CD14-positive monocyte (primary cell): ENCODE data around the gene KCNN2. TPM values are rescaled to one million over a fixed set of nuclear protein-coding genes. Genes with fewer than 3 reads are reported as not detected.

Experiments
- DNase-seq, 3 donors: peaks; one replicate each; pipeline ENCODE4 v3.0.0-alpha.2; 2011 to 2022
- H2AFZ ChIP-seq: 2 replicates; pipeline ENCODE4 v1.6.0; 2012; ENCODE audit warnings: mild to moderate bottlenecking, low read depth, low read length, inconsistent platforms; ENCODE audit not compliant: insufficient read depth, poor library complexity, severe bottlenecking
- H3K27ac ChIP-seq, 2 donors: 1 replicate in 1 of 2; 2 replicates in 1 of 2; pipeline ENCODE4 v1.5.1; 2012 to 2013; ENCODE audit warnings: low read length in 2 of 2, control low read depth in 1 of 2, inconsistent platforms in 1 of 2, low read depth in 1 of 2, mild to moderate bottlenecking in 1 of 2
- H3K27me3 ChIP-seq, 2 donors: one replicate each; pipeline versions ENCODE4 v1.6.0 to v1.6.1; 2011 to 2013; ENCODE audit warnings: low read length in 2 of 2; ENCODE audit not compliant: control insufficient read depth in 2 of 2, insufficient read depth in 2 of 2
- H3K36me3 ChIP-seq, 2 donors: replicated peaks in 1 of 2; 1 replicate in 1 of 2; 2 replicates in 1 of 2; pipeline versions ENCODE4 v1.5.1 to v1.6.1; 2012 to 2013; ENCODE audit warnings: low read length in 2 of 2, control low read depth in 1 of 2, inconsistent platforms in 1 of 2, mild to moderate bottlenecking in 1 of 2; ENCODE audit not compliant: insufficient read depth in 2 of 2, control insufficient read depth in 1 of 2
- H3K4me1 ChIP-seq, 2 donors: 1 replicate in 1 of 2; 2 replicates in 1 of 2; pipeline versions ENCODE4 v1.5.1 to v1.6.1; 2012 to 2013; ENCODE audit warnings: low read length in 2 of 2, control low read depth in 1 of 2, inconsistent platforms in 1 of 2, mild to moderate bottlenecking in 1 of 2, moderate library complexity in 1 of 2; ENCODE audit not compliant: insufficient read depth in 2 of 2, control insufficient read depth in 1 of 2
- H3K4me2 ChIP-seq: replicated peaks from 2 replicates; pipeline ENCODE3; 2012; ENCODE audit warnings: low read length, moderate library complexity, mild to moderate bottlenecking; ENCODE audit not compliant: poor library complexity, severe bottlenecking; ENCODE audit errors: extremely low read depth
- H3K4me3 ChIP-seq, 3 experiments: fragments of 200-600 bp in 1 of 3; sonication (generic) in 1 of 3; replicated peaks in 1 of 3; 1 replicate in 2 of 3; 2 replicates in 1 of 3; pipeline ENCODE4 v1.5.1; 2011 to 2013; ENCODE audit warnings: low read length in 3 of 3, mild to moderate bottlenecking in 3 of 3, control low read depth in 2 of 3, low read depth in 2 of 3, inconsistent platforms in 1 of 3, moderate library complexity in 1 of 3
- H3K79me2 ChIP-seq: 2 replicates; pipeline ENCODE4 v1.6.0; 2012; ENCODE audit warnings: mild to moderate bottlenecking, control low read depth, inconsistent platforms, low read length, moderate library complexity; ENCODE audit not compliant: insufficient read depth
- H3K9ac ChIP-seq: 2 replicates; pipeline ENCODE4 v1.6.0; 2017; ENCODE audit warnings: low read length, mild to moderate bottlenecking; ENCODE audit not compliant: insufficient read depth, poor library complexity, severe bottlenecking
- H3K9me3 ChIP-seq, 2 donors: replicated peaks in 1 of 2; 1 replicate in 1 of 2; 2 replicates in 1 of 2; pipeline versions ENCODE4 v1.5.1 to v1.6.1; 2012 to 2013; ENCODE audit warnings: low read length in 2 of 2, control low read depth in 1 of 2; ENCODE audit not compliant: control insufficient read depth in 1 of 2, insufficient read depth in 1 of 2
- H4K20me1 ChIP-seq: 2 replicates; pipeline ENCODE4 v1.6.0; 2012; ENCODE audit warnings: mild to moderate bottlenecking, low read length, control low read depth, moderate library complexity; ENCODE audit not compliant: insufficient read depth
- H3K27ac Mint-ChIP-seq, 7 donors: one replicate each; pipeline ENCODE4 v1.8.0; 2020; ENCODE audit warnings: mild to moderate bottlenecking in 7 of 7, mixed read lengths in 7 of 7, moderate library complexity in 6 of 7, inconsistent platforms in 2 of 7
- H3K27me3 Mint-ChIP-seq, 3 donors: one replicate each; pipeline ENCODE4 v1.8.0; 2021 to 2022; ENCODE audit warnings: low read depth in 3 of 3, mild to moderate bottlenecking in 3 of 3, mixed read lengths in 3 of 3, moderate library complexity in 3 of 3, inconsistent platforms in 1 of 3
- H3K36me3 Mint-ChIP-seq, 2 donors: one replicate each; pipeline ENCODE4 v1.8.0; 2020; ENCODE audit warnings: mixed read lengths in 2 of 2, inconsistent platforms in 1 of 2, mild to moderate bottlenecking in 1 of 2
- H3K4me1 Mint-ChIP-seq: one replicate; pipeline ENCODE4 v1.8.0; 2020; ENCODE audit warnings: mild to moderate bottlenecking, mixed read lengths
- H3K4me3 Mint-ChIP-seq, 2 donors: one replicate each; pipeline ENCODE4 v1.8.0; 2020; ENCODE audit warnings: mild to moderate bottlenecking in 2 of 2, mixed read lengths in 2 of 2, moderate library complexity in 1 of 2
- H3K9me3 Mint-ChIP-seq, 7 donors: one replicate each; pipeline ENCODE4 v1.8.0; 2020 to 2022; ENCODE audit warnings: mixed read lengths in 7 of 7, mild to moderate bottlenecking in 6 of 7, moderate library complexity in 6 of 7, inconsistent platforms in 2 of 7
- CTCF ChIP-seq: fragments of 200-600 bp; IDR thresholded peaks from one replicate; pipeline ENCODE4 v1.8.0; 2022; ENCODE audit warnings: antibody characterized with exemption, mild to moderate bottlenecking
- WGBS: methylation state at CpG from one replicate; pipeline ENCODE4 v1.1.5; 2013; ENCODE audit warnings: missing lambda C conversion rate; ENCODE audit not compliant: insufficient coverage; 5-methylcytosine and 5-hydroxymethylcytosine counted together
- intact Hi-C, 2 donors: fragments of 100-400 bp; cut with micrococcal nuclease; formaldehyde crosslinking; loops; one replicate each; pipeline versions ENCODE4 v1.15.0 to v1.15.1; 2023
- polyA plus RNA-seq, 3 donors: library from polyadenylated mRNA; depleted of rRNA in 1 of 3; unstranded in 2 of 3; stranded (reverse) in 1 of 3; fragments of 300-500 nt in 2 of 3; fragments of >200 nt in 1 of 3; fragmentation: Illumina TruSeq in 2 of 3; gene quantifications; 1 replicate in 2 of 3; 2 replicates in 1 of 3; pipeline ENCODE4 v1.2.3, GENCODE V29; 2012 to 2021

Gene KCNN2
- polyA plus RNA-seq, 3 donors = not detected

DNA sequence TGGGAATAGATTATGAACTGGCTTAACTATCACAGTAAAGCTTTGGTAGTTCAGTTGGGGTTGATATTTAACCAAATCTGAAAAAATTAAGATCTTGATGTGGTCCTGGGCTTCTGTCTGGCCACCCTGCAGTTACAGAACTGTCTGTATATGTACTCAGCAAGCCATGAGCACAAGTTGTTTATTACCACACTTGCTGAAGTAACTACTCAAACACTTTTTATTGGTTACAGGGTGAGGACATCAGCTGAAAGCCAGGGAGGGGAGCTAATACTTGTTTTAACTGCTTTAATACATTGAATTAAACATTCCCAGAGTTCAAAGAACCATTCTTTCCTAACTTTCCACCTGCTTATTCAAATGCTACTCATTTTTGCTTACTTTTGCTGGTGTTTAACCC, 29.4 kb upstream of the KCNN2 start:
- H2AFZ ChIP-seq = no peak overlapping the region
- Mint-ChIP-seq H3K4me1 (no peaks in the 10 kb centered on the region), H3K36me3 (no peaks in the 10 kb centered on the region), H3K27ac (no peak overlapping the region), H3K9me3 (peaks cover 0 to 4% (median 0%) of the 10 kb centered on the region in 7 donors), H3K27me3 (peaks cover 0 to 3% (median 2%) of the 10 kb centered on the region in 3 donors), H3K4me3 (no peak overlapping the region)
- DNase-seq = no peak
- H3K9me3 ChIP-seq = no peaks in the 10 kb centered on the region
- no peaks in the 10 kb centered on the region for H3K4me1 ChIP-seq
- no peak overlapping the region for H3K4me3 ChIP-seq
- H3K4me2 ChIP-seq = no peak overlapping the region
- no peaks in the 10 kb centered on the region for H4K20me1 ChIP-seq
- no peak for TF ChIP-seq CTCF
- H3K36me3 ChIP-seq = no peaks in the 10 kb centered on the region
- no peaks in the 10 kb centered on the region for H3K27me3 ChIP-seq
- H3K9ac ChIP-seq = no peak overlapping the region
- intact Hi-C loops = no loop called here
- H3K27ac ChIP-seq = no peak overlapping the region
- H3K79me2 ChIP-seq = no peaks in the 10 kb centered on the region

GRCh38 chr5:114332925-114333324, 28.9 kb upstream of the KCNN2 start:
- Histone ChIP-seq H3K4me3 (no peak overlapping the region), H3K9me3 (no peaks in the 10 kb centered on the region), H2AFZ (no peak overlapping the region), H3K4me1 (no peaks in the 10 kb centered on the region), H3K36me3 (no peaks in the 10 kb centered on the region), H4K20me1 (no peaks in the 10 kb centered on the region), H3K27ac (no peak overlapping the region), H3K9ac (no peak overlapping the region), H3K4me2 (no peak overlapping the region), H3K79me2 (no peaks in the 10 kb centered on the region), H3K27me3 (no peaks in the 10 kb centered on the region)
- no CpG with 5 or more reads among the region's 5 CpGs for WGBS
- DNase-seq = no peak
- Mint-ChIP-seq H3K27ac (no peak overlapping the region), H3K27me3 (peaks cover 0 to 3% (median 2%) of the 10 kb centered on the region in 3 donors), H3K36me3 (no peaks in the 10 kb centered on the region), H3K9me3 (peaks cover 0 to 4% (median 0%) of the 10 kb centered on the region in 7 donors), H3K4me1 (no peaks in the 10 kb centered on the region), H3K4me3 (no peak overlapping the region)
- intact Hi-C loops = no loop called here
- TF ChIP-seq CTCF = no peak
